ENCODE measurements around the gene KDELR1. TPM values are rescaled to one million over a fixed set of nuclear protein-coding genes. Genes with fewer than 3 reads are reported as not detected.
A peak's percentile ranks its signal among the peaks of the same experiment; 100 is the strongest.

Gene KDELR1
- total RNA-seq, 1 donor from 2014 or later: 183 TPM

- intact Hi-C loops (cut with DNase I): no loop called here
- H3K27ac ChIP-seq: no peak overlapping the region
- H3K9me3 ChIP-seq: no peaks in the 10 kb centered on the region
- no peak for DNase-seq (ENCODE audit: low spot score in 2 of 2)
- no peaks in the 10 kb centered on the region for H3K36me3 ChIP-seq
- H3K27me3 ChIP-seq: no peaks in the 10 kb centered on the region
- H3K4me1 ChIP-seq: no peaks in the 10 kb centered on the region
- no peak overlapping the region for H3K4me3 ChIP-seq
- no peak for TF ChIP-seq CTCF (IDR thresholded peaks at IDR 0.05)
These were observed 37.7 kb downstream of the KDELR1 start for GRCh38 chr19:48353677-48354076.

GRCh38 chr19:48351341-48351752 is 40.0 kb downstream of the KDELR1 start:
- Histone ChIP-seq H3K36me3 (no peaks in the 10 kb centered on the region), H3K9me3 (no peaks in the 10 kb centered on the region), H3K27ac (no peak overlapping the region), H3K4me3 (no peak overlapping the region), H3K4me1 (no peaks in the 10 kb centered on the region), H3K27me3 (no peaks in the 10 kb centered on the region)
- peak in 1 of 2 donors; percentile 82 for DNase-seq (ENCODE audit: low spot score in 2 of 2)
- TF ChIP-seq CTCF (IDR thresholded peaks at IDR 0.05): peak; percentile 48 to 72 (median 61)
- intact Hi-C loops (cut with DNase I): loop anchor here (1.0 kb wide), 1 partner anchor 233 kb away; no protein-coding TSS in a partner anchor

GRCh38 chr19:48350856-48351255 is 40.5 kb downstream of the KDELR1 start:
- no peak overlapping the region for H3K4me3 ChIP-seq
- TF ChIP-seq CTCF (IDR thresholded peaks at IDR 0.05): no peak

GRCh38 chr19:48348737-48349136 is 42.6 kb downstream of the KDELR1 start:
- Histone ChIP-seq H3K9me3 (no peaks in the 10 kb centered on the region), H3K36me3 (no peaks in the 10 kb centered on the region), H3K27me3 (no peaks in the 10 kb centered on the region), H3K4me3 (no peak overlapping the region), H3K4me1 (no peaks in the 10 kb centered on the region), H3K27ac (no peak overlapping the region)
- no peak for TF ChIP-seq CTCF (IDR thresholded peaks at IDR 0.05)
- intact Hi-C loops (cut with DNase I): no loop called here
- no peak for DNase-seq (ENCODE audit: low spot score in 2 of 2)

More at GRCh38 chr19:48350856-48351255, 40.5 kb downstream of the KDELR1 start:
- no peak overlapping the region for H3K27ac ChIP-seq
- no peak for DNase-seq (ENCODE audit: low spot score in 2 of 2)
- H3K27me3 ChIP-seq: no peaks in the 10 kb centered on the region
- no peaks in the 10 kb centered on the region for H3K36me3 ChIP-seq
- no peaks in the 10 kb centered on the region for H3K9me3 ChIP-seq
- no peaks in the 10 kb centered on the region for H3K4me1 ChIP-seq
- intact Hi-C loops (cut with DNase I): loop anchor here (1.0 kb wide), 1 partner anchor 233 kb away; no protein-coding TSS in a partner anchor

- Histone ChIP-seq H3K27ac (no peak overlapping the region), H3K9me3 (no peaks in the 10 kb centered on the region), H3K27me3 (no peaks in the 10 kb centered on the region), H3K4me3 (no peak overlapping the region), H3K36me3 (no peaks in the 10 kb centered on the region), H3K4me1 (no peaks in the 10 kb centered on the region)
- DNase-seq (ENCODE audit: low spot score in 2 of 2): no peak
- intact Hi-C loops (cut with DNase I): no loop called here
- TF ChIP-seq CTCF (IDR thresholded peaks at IDR 0.05): no peak
These were observed 43.3 kb downstream of the KDELR1 start for GRCh38 chr19:48348045-48348444.

GRCh38 chr19:48346191-48346590 is 45.2 kb downstream of the KDELR1 start:
- Histone ChIP-seq H3K27ac (no peak overlapping the region), H3K4me3 (no peak overlapping the region), H3K27me3 (no peaks in the 10 kb centered on the region), H3K4me1 (no peaks in the 10 kb centered on the region), H3K9me3 (no peaks in the 10 kb centered on the region), H3K36me3 (peaks cover 0 to 8% of the 10 kb centered on the region in 2 donors)
- intact Hi-C loops (cut with DNase I): no loop called here
- no peak for TF ChIP-seq CTCF (IDR thresholded peaks at IDR 0.05)
- DNase-seq (ENCODE audit: low spot score in 2 of 2): no peak
